HG02588 (cell line): ENCODE results near the gene ABL2.

ENCODE experiments used
- ATAC-seq: cut with Tn5 transposase; IDR thresholded peaks from one replicate; pipeline ENCODE4 v1.9.1; 2021; ENCODE audit warnings: mild to moderate bottlenecking, moderate library complexity; ENCODE audit not compliant: unreplicated experiment

ABL2 gene

GRCh38 chr1:179058487-179059483, 170.7 kb downstream of the ABL2 start:
- no peak for ATAC-seq

DNA sequence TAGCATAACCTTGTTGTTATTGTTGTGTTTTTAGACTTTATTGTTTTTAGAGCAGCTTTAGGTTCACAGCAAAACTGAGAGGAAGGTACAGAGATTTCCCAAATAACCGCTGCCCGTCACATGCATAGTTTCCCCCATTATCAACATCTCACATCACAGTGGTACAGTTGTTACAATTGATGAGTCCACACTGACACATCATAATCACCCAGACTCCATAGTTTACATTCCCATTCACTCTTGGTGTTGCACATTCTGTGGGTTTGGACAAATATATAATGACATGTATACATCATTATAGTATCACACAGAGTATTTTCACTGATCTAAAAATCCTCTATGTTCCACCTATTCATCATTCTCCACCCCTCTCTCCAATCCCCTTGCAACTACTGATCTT, 173.5 kb downstream of the ABL2 start:
- ATAC-seq = no peak

DNA sequence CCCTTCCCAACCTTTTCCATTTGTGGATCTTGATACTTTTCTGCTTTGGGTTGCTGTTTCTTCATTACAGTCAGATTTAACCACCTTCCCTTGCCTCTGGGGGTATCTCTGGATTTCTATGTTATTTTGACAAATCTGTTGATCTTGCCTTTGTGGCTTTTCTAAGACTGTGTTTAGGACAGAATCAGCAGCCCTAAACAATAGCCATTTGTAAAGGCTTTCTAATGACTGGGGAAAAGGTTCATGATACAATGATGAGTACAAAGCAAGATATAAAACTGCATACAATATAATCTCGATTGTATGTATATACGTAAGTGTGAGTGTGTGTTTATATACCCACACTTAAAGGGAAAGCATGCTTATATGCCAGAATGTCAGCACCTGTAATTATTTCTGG, 176.0 kb downstream of the ABL2 start:
- ATAC-seq = no peak

GRCh38 chr1:179052776-179053175, 176.7 kb downstream of the ABL2 start:
- ATAC-seq = no peak
